Common myeloid progenitor, CD34-positive (primary cell): ENCODE results near the gene CZIB.
A peak's percentile ranks its signal among the peaks of the same experiment; 100 is the strongest.

Source experiments
- CTCF ChIA-PET: fragments of 350-600 bp; sonication (Branson Sonifier 250); formaldehyde crosslinking; loops from one replicate; lab custom pipeline; 2021; ENCODE audit warnings: antibody characterized with exemption; lab: Charles Lee
- POLR2A ChIA-PET: fragments of 350-600 bp; sonication (Branson Sonifier 250); formaldehyde crosslinking; loops from one replicate; lab custom pipeline; 2021; ENCODE audit warnings: antibody characterized with exemption; lab: Charles Lee
- DNase-seq, 3 donors: peaks; one replicate each; pipeline versions ENCODE4 v3.0.0 to v3.0.0-alpha.2; 2013
- H3K27ac ChIP-seq, 2 experiments: 1 replicate in 1 of 2; 2 replicates in 1 of 2; pipeline ENCODE4 v1.7.0; 2013; ENCODE audit warnings: inconsistent platforms in 2 of 2, low read length in 2 of 2, mild to moderate bottlenecking in 2 of 2, low read depth in 1 of 2, moderate library complexity in 1 of 2; ENCODE audit not compliant: severe bottlenecking in 2 of 2, insufficient read depth in 1 of 2, poor library complexity in 1 of 2
- H3K27me3 ChIP-seq, 5 experiments: replicated peaks in 2 of 5; 1 replicate in 3 of 5; 2 replicates in 2 of 5; pipeline versions ENCODE4 v1.6.1 to v1.7.0; 2013; ENCODE audit warnings: low read length in 4 of 5, mild to moderate bottlenecking in 2 of 5, moderate library complexity in 2 of 5, inconsistent platforms in 1 of 5; ENCODE audit not compliant: insufficient read depth in 5 of 5, control insufficient read depth in 4 of 5
- H3K36me3 ChIP-seq, 4 experiments: 1 replicate in 2 of 4; 2 replicates in 2 of 4; pipeline versions ENCODE4 v1.6.1 to v1.7.0; 2013; ENCODE audit warnings: low read length in 3 of 4, control low read depth in 1 of 4, mild to moderate bottlenecking in 1 of 4; ENCODE audit not compliant: control insufficient read depth in 4 of 4, insufficient read depth in 4 of 4
- H3K4me1 ChIP-seq, 4 experiments: 1 replicate in 3 of 4; 2 replicates in 1 of 4; pipeline versions ENCODE4 v1.6.1 to v1.7.1; 2013; ENCODE audit warnings: low read length in 3 of 4, mild to moderate bottlenecking in 3 of 4, control low read depth in 1 of 4, inconsistent platforms in 1 of 4, moderate library complexity in 1 of 4; ENCODE audit not compliant: control insufficient read depth in 4 of 4, insufficient read depth in 4 of 4; ENCODE audit errors: control extremely low read depth in 1 of 4
- H3K4me3 ChIP-seq, 7 experiments: 1 replicate in 4 of 7; 2 replicates in 3 of 7; pipeline versions ENCODE4 v1.5.1 to v1.7.0; 2013; ENCODE audit warnings: mild to moderate bottlenecking in 7 of 7, low read length in 6 of 7, moderate library complexity in 6 of 7, inconsistent platforms in 2 of 7, low read depth in 2 of 7, control low read depth in 1 of 7; ENCODE audit not compliant: insufficient read depth in 4 of 7, control insufficient read depth in 1 of 7; ENCODE audit errors: extremely low read depth in 1 of 7
- H3K9me3 ChIP-seq, 5 experiments: 1 replicate in 4 of 5; 2 replicates in 1 of 5; pipeline versions ENCODE4 v1.6.1 to v1.7.1; 2013; ENCODE audit warnings: low read length in 4 of 5, mild to moderate bottlenecking in 2 of 5, inconsistent platforms in 1 of 5, low read depth in 1 of 5, moderate library complexity in 1 of 5; ENCODE audit not compliant: control insufficient read depth in 4 of 5, insufficient read depth in 2 of 5; ENCODE audit errors: control extremely low read depth in 1 of 5
- WGBS: methylation state at CpG from one replicate; pipeline ENCODE4 v1.1.5; 2013; ENCODE audit not compliant: insufficient coverage; 5-methylcytosine and 5-hydroxymethylcytosine counted together

Gene CZIB

DNA sequence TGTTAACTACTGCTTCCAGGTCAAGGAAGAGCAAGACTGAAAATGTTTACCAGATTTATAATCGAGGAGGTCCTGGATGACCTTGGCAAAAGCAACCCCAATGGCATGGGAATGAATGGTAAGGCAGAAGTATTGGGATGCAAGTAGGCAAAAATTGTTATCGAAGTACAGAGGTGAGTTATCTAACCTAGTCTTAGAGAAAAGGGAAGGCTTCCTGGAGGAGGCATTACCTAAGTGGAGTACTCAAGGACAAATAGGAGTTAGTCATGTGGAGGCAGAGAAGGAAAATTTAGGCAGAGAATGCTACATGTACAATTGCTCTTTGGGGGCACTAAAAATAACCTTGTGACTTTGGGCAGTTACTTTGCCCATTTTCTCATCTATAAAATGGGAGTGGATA is 21.4 kb upstream of the CZIB start:
- DNase-seq = no peak
- 100% methylated on average over 2 of the region's 2 CpGs for WGBS

DNA sequence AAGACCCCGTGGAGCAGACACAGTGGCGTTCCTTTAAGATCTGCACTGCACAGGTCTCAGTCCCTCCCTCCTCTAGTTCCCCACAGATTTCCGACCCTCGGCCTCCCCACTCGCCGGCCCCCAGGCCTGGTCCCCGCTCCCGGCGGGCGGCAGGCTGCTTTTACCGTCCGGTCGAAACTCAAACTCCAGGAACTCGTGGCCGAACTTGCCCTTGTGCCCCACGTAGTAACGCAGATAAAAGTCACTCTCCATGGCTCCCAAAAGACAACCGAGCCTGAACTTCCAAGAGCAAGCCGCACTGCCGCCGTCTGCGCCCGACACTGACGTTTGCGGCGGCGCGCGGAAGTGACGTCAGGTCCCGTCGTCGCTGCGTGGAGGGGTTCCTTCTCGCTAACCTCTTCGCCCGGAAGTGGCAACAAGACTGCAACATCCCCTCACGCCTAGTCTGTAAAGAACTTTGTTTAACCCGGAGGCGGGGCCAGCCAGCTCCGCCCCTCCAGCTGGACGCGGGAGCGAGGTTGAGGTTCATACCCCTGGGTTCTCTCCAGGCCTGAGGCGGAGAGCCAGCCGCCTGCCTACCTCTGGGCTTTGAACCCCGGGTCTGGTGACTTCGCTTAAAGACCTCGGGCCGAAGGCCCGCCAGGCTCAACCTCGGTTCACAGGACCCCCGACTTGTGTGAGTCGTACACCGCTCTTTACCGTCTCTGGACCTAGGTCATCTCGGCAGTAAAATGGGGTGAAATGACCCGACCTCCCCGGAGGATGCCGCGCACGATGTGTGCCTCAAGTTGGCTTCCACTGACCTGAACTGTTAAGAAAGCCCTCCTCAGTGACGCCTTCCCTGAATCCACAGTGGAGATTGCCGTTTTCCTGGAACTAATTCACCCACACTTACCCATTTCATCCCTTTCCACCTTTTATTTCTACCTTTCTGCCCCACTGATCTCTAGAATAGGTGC is 18.0 kb upstream of the CZIB start, which contains the start of gene MAGOH:
Gene MAGOH, minus strand, starts transcription at position 322 of the 959 bp plus-strand sequence. Its CDS starts 70 bp downstream, at position 252.
- peaks cover 0 to 26% (median 22%) of the 10 kb centered on the region in 4 experiments for H3K36me3 ChIP-seq
- H3K27me3 ChIP-seq = no peaks in the 10 kb centered on the region
- POLR2A ChIA-PET = interaction anchor here (0.8 kb wide), 1 partner anchor 9 kb away, joined by 3 read pairs; no protein-coding TSS in a partner anchor
- H3K9me3 ChIP-seq = no peaks in the 10 kb centered on the region
- CTCF ChIA-PET = no interaction called here
- WGBS = 11% methylated on average over 43 of the region's 64 CpGs
- peak within 1 kb of the TSS; percentile 85 to 97 for H3K27ac ChIP-seq
- peak; percentile 97 to 98 (median 97) for DNase-seq
- peak within 1 kb of the TSS; percentile 84 to 100 (median 98) for H3K4me3 ChIP-seq
- peaks cover 5 to 21% (median 14%) of the 10 kb centered on the region in 4 experiments for H3K4me1 ChIP-seq

More for the DNA sequence above, 21.4 kb upstream of the CZIB start:
- H3K4me3 ChIP-seq = no peak overlapping the region
- CTCF ChIA-PET = no interaction called here
- peaks cover 5 to 24% (median 14%) of the 10 kb centered on the region in 4 experiments for H3K4me1 ChIP-seq
- H3K27me3 ChIP-seq = no peaks in the 10 kb centered on the region
- no peaks in the 10 kb centered on the region for H3K9me3 ChIP-seq
- peaks cover 0 to 25% (median 7%) of the 10 kb centered on the region in 4 experiments for H3K36me3 ChIP-seq
- POLR2A ChIA-PET = no interaction called here
- H3K27ac ChIP-seq = no peak overlapping the region

DNA sequence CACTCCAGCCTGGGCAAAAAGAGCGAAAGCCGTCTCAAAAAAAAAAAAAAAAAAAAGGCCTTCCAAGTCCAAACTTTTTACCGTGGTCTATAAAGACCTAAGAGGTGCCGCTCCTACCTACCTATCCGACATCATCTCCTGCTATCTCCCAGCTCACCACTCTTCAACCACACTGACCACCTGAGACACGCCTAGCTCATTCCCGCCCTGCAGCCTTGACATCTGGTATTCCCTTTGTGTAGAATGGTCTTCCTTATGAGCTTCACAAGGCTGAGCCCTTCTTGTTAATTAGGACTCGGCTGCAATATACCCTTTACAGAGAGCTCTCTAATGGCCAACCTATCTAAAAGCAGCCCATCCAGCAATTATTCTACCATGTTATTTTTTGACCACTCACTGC is 17.2 kb upstream of the CZIB start:
- no peaks in the 10 kb centered on the region for H3K9me3 ChIP-seq
- peaks cover 2 to 21% (median 14%) of the 10 kb centered on the region in 4 experiments for H3K4me1 ChIP-seq
- DNase-seq = no peak
- no peaks in the 10 kb centered on the region for H3K27me3 ChIP-seq
- peak overlapping the region; percentile 84 to 100 (median 98) for H3K4me3 ChIP-seq
- peaks cover under 1 to 34% (median 27%) of the 10 kb centered on the region in 4 experiments for H3K36me3 ChIP-seq
- CTCF ChIA-PET = interaction anchor here (0.9 kb wide), 1 partner anchor 33 kb away, joined by 4 read pairs; no protein-coding TSS in a partner anchor
- POLR2A ChIA-PET = no interaction called here
- peak overlapping the region; percentile 85 to 97 for H3K27ac ChIP-seq
- WGBS = 66% methylated on average over 3 of the region's 8 CpGs

DNA sequence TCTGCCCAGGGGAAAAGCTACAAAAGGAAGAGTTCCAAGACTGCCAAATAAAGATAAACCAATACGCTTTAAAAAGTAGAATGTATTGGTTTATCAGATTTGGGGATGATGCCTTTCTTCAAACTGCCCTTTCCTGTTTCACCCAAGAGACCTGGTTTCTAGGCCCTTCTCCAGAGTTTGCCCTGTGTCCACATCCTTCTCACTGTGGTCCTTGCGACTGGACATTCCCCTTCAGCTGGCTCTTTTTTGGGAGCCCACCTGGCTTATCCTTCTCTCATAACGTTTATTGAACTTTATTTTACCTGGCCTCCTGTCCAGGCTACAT is 490 bp upstream of the CZIB start:
- ChIA-PET POLR2A (interaction anchor here (0.5 kb wide), 1 partner anchor 487 kb away, joined by 4 read pairs; no protein-coding TSS in a partner anchor), CTCF (interaction anchor here (1.1 kb wide), 1 partner anchor 25 kb away, joined by 3 read pairs; no protein-coding TSS in a partner anchor)
- Histone ChIP-seq H3K4me1 (peaks cover 8 to 16% (median 15%) of the 10 kb centered on the region in 4 experiments), H3K27me3 (no peaks in the 10 kb centered on the region), H3K27ac (peak overlapping the region; percentile 74 to 89), H3K9me3 (no peaks in the 10 kb centered on the region), H3K4me3 (peak overlapping the region; percentile 63 to 98 (median 89)), H3K36me3 (peaks cover 7 to 26% (median 15%) of the 10 kb centered on the region in 4 experiments)
- no peak for DNase-seq
- WGBS = no CpG with 5 or more reads among the region's 3 CpGs

DNA sequence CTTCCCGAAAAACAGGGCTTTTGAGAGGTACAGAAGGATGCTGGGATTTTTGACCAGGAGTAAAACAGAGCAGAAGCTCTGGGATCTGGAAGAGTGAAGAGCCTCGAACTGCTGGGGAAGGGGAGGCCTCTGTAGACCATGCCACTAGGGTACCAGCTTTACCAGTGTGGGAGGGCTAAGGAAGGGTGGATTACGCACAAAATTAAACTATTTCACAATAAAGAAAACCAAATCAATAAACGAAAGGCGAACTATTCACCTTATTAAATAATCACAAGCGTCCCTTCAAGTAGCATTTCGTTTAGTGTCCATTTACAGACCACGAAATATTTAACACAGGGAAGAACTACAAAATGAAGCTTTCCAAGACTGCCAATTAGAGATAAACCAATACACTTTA is 723 bp downstream of the CZIB start:
- Histone ChIP-seq H3K27me3 (no peaks in the 10 kb centered on the region), H3K36me3 (peaks cover 7 to 31% (median 18%) of the 10 kb centered on the region in 4 experiments), H3K9me3 (no peaks in the 10 kb centered on the region), H3K4me1 (peaks cover 8 to 16% (median 15%) of the 10 kb centered on the region in 4 experiments), H3K27ac (peak overlapping the region; percentile 74 to 89), H3K4me3 (peak overlapping the region in 6 of 7 experiments; percentile 63 to 98 (median 92))
- ChIA-PET POLR2A (interaction anchor here (0.6 kb wide), 1 partner anchor 9 kb away, joined by 3 read pairs; no protein-coding TSS in a partner anchor), CTCF (interaction anchor here (1.4 kb wide), 1 partner anchor 32 kb away, joined by 3 read pairs; no protein-coding TSS in a partner anchor)
- WGBS = 41% methylated on average over 6 of the region's 8 CpGs
- DNase-seq = no peak

DNA sequence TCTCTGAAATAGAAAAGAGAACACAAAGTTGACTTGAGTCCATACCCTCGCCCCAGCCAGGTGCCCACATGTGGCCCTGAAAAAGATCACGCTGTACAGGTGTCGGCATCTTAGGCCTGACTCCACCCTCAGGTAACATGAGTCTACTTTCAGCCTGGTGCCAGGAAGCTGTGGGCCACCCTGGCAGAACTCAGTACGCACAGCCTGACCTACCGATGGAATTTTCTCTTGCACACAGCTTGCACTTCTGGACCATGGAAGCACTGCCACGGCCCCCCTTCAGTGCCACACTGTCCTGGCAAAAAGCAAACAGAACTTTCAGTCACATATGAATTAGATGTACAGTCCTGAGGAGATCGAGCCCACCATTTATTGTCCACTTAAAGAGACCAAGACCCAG is 2.2 kb downstream of the CZIB start:
- no peak overlapping the region for H3K4me3 ChIP-seq
- no peak overlapping the region for H3K27ac ChIP-seq
- DNase-seq = no peak
- ChIA-PET POLR2A (no interaction called here), CTCF (interaction anchor here (1.3 kb wide), 1 partner anchor 16 kb away, joined by 4 read pairs; no protein-coding TSS in a partner anchor)
- H3K9me3 ChIP-seq = no peaks in the 10 kb centered on the region
- H3K36me3 ChIP-seq = peaks cover 8 to 44% (median 30%) of the 10 kb centered on the region in 4 experiments
- WGBS = 100% methylated on average over 7 of the region's 7 CpGs
- no peaks in the 10 kb centered on the region for H3K27me3 ChIP-seq
- H3K4me1 ChIP-seq = peaks cover 8 to 16% (median 15%) of the 10 kb centered on the region in 4 experiments
